ENCODE data around the gene LTBP1.
"Not testable (repeated sequence)": the region's sequence is repeated elsewhere in the genome, so short reads cannot be mapped to it uniquely, and the experiment has no call there.

LTBP1 gene

DNA sequence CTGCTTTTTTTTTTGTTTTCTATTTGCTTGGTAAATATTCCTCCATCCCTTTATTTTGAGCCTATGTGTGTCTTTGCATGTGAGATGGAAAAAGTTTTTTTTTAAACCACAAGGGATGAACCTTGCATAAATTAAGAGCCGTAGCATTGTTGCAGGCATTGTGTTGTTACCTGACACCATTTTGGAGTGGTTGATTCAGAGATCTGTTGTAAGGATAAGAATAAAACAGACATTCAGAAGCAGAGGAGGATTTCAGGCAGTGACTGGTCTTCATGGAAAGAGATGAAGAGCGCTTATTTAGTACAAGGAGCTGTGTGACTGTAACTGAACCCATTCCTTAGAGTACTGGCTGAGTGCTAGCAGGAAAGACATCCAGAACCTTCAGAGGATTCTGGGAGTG, 101.2 kb downstream of the LTBP1 start:
- no peak for DNase-seq

GRCh38 chr2:33051586-33052360, 105.0 kb downstream of the LTBP1 start:
- DNase-seq = peak; percentile 24 to 27

DNA sequence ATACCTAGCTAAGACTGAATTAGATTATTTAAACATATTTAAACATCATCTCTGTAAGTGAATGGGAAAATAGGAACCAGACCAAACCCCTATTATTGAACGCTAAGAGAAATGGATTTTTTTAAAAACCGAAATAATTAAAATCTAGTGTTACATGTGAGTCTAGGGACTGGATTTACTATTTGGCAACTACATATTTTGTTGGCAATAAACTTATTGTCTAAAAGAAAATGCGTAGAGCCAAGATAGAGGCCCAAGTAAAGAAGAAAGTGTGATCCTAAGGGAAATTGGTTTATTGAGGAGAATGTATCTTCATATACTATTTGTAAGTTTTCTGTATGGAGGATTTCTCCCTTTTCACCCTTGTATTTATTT, 105.6 kb downstream of the LTBP1 start:
- DNase-seq = no peak

DNA sequence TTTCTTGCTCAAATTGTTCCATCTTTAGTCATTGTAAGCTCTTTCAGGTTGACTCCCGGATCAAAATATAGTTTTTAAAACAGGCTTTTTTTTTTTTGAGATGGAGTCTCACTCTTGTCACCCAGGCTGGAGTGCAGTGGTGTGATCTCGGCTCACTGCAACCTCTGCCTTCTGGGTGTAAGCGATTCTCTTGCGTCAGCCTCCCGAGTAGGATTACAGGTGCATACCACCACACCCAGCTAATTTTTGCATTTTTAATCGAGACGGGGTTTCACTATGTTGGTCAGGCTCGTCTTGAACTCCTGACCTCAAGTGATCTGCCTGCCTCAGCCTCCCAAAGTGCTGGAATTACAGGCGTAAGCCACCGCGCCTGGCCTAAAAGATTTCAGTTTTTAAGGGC, 106.0 kb downstream of the LTBP1 start:
- DNase-seq = not testable (repeated sequence)

DNA sequence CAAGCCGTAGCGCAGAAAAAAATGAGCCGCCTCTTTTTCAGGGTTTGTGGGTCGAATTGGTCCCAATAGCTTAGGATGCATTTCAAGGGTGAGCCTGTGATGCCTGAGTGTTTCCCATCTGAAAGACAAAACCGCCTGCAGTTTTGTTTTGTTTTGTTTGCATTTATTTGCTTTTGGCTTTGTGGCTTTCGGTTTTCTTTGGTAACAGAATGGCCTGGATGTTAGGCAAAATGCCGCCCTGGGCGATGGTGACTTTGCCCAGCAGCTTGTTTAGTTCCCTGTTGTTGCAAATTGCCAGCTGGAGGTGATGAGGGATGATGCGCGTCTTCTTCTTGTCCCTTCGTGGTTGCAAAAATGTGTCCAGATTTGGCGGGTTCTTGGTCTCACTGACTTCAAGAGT, 109.4 kb downstream of the LTBP1 start:
- DNase-seq = no peak

GRCh38 chr2:33057307-33058028, 110.7 kb downstream of the LTBP1 start:
- not testable (repeated sequence) for DNase-seq

- DNase-seq = no peak
Measured at GRCh38 chr2:33058716-33059470, 112.1 kb downstream of the LTBP1 start.

DNA sequence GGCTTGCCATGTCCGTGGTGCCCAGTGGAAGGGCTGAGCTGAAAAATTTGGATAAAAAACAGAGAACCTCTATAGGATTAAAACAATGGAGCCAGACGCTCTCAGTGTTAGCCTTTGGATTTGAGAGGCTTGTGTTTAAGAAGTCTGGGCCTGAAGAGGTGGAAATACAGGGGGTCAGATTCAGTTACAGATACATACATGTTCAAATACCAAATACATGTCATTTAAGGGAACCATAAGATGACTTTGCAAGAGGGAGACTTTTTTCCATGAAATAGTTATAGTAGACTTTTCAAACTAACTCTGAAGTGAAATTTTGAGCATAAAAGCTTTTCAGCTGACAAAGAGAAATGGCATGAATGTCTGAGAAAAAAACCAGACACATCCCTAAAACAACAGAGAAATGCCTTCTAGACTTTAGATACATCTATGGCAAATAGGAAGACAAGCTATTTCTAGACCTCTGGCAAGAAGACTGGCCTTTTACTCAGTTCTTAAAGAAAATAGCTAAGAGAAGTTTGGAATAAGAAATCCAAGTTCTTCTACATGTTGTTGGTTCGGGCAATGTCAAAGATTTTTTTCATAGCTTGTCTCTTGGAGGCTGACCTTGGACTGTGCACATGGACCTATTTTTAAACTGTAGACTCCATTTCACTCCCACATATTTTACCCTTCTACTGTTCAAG, 112.9 kb downstream of the LTBP1 start:
- no peak for DNase-seq

DNA sequence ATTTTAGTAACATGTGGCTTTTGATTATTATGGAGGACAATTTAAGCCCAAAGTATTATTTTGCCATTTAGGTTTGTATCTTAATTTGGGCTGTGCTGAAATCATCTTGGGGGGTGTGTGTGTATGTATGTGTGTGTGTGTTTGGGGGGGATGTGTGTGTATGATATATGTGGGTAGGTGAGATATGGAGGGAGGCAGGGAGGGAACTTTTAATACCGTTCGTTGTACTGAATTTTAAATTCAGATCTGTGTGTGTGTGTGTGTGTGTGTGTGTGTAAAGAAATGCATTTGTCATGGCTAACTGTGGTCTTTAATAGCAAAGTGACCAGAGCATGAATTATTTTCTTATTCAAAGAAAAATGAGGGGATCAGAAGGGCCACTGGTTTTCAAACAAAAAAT, 113.7 kb downstream of the LTBP1 start:
- no peak for DNase-seq

GRCh38 chr2:33062665-33063250, 116.0 kb downstream of the LTBP1 start:
- no peak for DNase-seq

DNA sequence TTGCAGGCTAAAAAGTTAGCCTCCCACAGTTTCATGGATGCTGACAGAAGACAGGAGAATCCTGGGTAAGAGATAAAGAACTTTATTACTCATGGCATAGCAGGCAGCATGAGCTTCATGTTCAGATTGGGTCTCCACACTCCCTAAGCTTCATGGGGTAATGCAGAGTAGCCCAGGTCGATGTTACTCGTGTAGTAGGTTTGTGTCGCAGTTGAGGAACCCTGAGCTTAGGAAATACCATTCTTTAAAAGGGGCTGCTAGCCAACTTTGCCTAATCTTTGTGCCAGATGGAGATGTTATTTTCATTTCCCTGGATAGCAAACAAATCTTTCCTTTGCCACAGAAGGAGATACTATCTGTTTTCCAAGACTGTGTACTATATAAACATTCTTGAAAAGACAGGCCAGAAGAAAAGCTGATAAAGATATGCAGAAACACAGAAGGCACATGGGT, 117.6 kb downstream of the LTBP1 start:
- no peak for DNase-seq

GRCh38 chr2:33067598-33067997, 120.8 kb downstream of the LTBP1 start:
- DNase-seq = no peak

GRCh38 chr2:33068261-33068660, 121.5 kb downstream of the LTBP1 start:
- DNase-seq = no peak

DNA sequence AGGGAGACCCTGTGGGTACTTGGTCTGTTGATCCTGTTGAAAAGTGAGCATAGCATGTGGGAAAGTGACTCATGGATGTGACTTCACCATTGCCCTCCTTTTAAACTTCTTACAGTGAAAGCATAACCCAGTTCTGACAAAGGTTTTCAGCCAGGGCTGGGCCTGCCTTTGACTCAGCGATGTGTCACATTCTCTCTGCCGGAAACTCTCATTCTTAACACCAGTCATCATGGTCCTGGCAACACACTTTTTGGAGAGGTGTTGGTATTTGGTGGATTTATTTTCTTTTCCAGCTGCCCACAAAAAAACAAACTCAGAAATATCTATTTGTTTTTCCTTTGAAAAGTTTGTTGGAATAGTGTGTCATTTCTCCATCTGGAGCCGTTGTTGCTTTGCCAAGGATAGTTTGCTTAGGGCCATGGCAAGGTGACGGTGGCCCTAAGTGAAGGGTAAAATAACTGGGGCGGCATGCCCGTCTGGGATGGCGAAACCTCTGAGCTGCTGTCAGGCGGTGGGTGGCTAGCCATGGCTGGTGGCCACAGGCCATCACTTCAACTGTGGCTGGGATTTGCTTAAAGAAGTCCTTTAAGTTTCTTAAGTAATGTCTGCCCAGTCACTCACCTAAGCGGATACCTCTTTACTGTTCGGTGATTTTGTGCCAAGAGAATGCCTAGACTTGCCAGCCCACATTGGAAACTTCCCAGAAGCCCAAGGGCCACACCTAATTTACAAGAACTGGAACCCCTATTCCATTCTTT, 123.3 kb downstream of the LTBP1 start:
- DNase-seq = no peak

DNA sequence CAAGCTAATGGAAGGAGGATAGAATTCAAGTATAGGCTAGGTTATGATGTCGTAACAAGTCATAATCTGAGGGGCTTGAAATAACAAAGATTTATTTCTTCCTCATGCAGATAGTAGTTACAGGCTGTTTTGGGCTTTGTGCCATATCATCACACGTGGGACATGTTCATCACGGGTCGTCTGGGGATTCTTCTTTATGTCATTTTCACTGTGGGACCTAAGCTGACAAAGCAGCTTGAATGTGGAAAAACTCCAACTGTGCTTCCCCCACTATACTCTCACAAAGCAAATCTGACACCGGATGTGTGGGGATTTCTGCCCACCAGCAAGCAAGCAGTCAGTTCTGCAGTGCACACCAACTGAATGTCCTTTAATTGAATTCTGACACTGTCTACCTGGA, 124.8 kb downstream of the LTBP1 start:
- DNase-seq = no peak

DNA sequence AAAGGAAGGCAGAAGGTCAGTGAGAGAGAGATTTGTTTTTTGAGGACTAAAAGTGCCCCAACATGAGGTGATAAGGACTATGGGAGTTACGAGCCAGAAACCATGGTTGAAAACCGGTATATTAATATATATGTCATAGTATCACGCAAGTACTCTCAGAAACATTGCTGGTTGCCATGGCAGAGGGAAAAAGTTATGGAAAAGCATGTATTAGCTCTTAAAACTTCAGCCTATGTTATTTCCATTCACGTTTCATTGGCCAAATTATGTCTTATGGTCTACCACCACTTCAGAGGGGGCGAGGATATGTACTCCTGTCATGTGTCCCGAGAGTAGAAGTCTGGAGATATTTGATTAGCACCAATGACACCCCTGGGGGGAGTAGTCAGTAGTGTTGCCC, 125.9 kb downstream of the LTBP1 start:
- no peak for DNase-seq

GRCh38 chr2:33073018-33073417, 126.3 kb downstream of the LTBP1 start:
- DNase-seq = no peak

GRCh38 chr2:33074197-33074596, 127.4 kb downstream of the LTBP1 start:
- no peak for DNase-seq

DNA sequence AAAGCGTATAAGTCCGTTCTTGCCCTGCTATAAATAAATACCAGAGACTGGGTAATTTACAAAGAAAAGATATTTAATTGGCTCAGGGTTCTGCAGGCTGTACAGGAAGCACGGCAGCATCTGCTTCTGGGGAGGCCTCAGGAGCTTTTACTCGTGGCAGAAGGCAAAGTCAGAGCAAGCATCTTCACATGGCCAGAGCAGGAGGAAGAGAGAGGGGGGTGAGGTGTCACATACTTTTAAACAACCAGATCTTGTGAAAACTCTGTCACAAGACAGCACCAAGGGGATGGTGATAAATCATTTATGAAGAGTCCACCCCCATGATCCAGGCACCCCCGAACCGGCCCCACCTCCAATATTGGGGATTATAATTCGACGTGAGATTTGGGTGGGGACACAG, 130.6 kb downstream of the LTBP1 start:
- DNase-seq = no peak

DNA sequence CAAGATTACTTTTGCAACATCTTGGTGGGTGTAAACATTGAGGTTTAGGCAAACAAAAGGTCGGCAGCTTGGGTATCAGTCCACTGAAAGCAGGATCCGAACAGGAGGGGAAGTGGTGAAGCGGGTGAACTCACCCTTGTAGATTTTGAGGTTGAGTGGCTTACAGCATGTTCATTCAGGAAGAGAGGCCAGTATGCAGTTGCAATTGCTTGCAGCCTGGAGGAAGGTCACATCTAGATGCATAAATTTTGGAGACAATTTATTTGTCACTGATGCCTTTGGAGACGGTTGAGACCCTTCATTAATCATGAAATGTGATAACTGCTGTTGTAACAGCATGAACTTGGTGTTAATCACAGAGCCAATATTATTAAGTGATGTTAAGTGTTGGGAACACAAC, 131.1 kb downstream of the LTBP1 start:
- no peak for DNase-seq

GRCh38 chr2:33081691-33082090, 134.9 kb downstream of the LTBP1 start:
- no peak for DNase-seq
